WTC11 (cell line): Measurements from ENCODE around the gene GNMT.

Experiments used
- CTCF ChIP-seq: fragments of 200-600 bp; IDR thresholded peaks from 2 replicates; pipeline ENCODE4 v1.8.0; 2022; ENCODE audit warnings: antibody characterized with exemption
- E2F4 ChIP-seq: sonication (generic); formaldehyde crosslinking; IDR thresholded peaks from 2 replicates; pipeline ENCODE4 v1.8.1; 2022; ENCODE audit warnings: low read depth, mild to moderate bottlenecking, moderate library complexity, missing genetic modification reagents, borderline replicate concordance
- FOXP1 ChIP-seq: sonication (generic); formaldehyde crosslinking; IDR thresholded peaks from 2 replicates; pipeline ENCODE4 v1.8.0; 2022; ENCODE audit warnings: missing genetic modification reagents, mild to moderate bottlenecking, moderate library complexity, borderline replicate concordance
- JUN ChIP-seq: sonication (generic); formaldehyde crosslinking; IDR thresholded peaks from 2 replicates; pipeline ENCODE4 v1.8.0; 2023; ENCODE audit warnings: mild to moderate bottlenecking, missing genetic modification reagents
- MAX ChIP-seq: sonication (generic); formaldehyde crosslinking; IDR thresholded peaks from 2 replicates; pipeline ENCODE4 v1.8.0; 2022; ENCODE audit warnings: mild to moderate bottlenecking, missing genetic modification reagents
- STAT6 ChIP-seq: sonication (generic); formaldehyde crosslinking; conservative IDR thresholded peaks from 2 replicates; pipeline ENCODE4 v1.8.1; 2023; ENCODE audit warnings: mild to moderate bottlenecking, low read depth, missing genetic modification reagents, moderate library complexity
- TP53 ChIP-seq: sonication (generic); formaldehyde crosslinking; IDR thresholded peaks from 2 replicates; pipeline ENCODE4 v1.8.1; 2023; ENCODE audit warnings: mild to moderate bottlenecking, missing genetic modification reagents

- TF ChIP-seq CTCF (no peak), JUN (no peak), MAX (CRISPR knock-in tag) (no peak), FOXP1 (no peak), TP53 (no peak), E2F4 (CRISPR knock-in tag) (no peak), STAT6 (no peak)
These were observed 30.7 kb upstream of the GNMT start for GRCh38 chr6:42929821-42930360.
